A549 (cell line): ENCODE results near the gene CCDC40. TPM values are rescaled to one million over a fixed set of nuclear protein-coding genes. Genes with fewer than 3 reads are reported as not detected.

Source experiments
- ATAC-seq, 2 experiments: fragments of 200-7000 bp in 1 of 2; fragments of >200 bp in 1 of 2; cut with Nextera tagmentation in 1 of 2; cut with Tn5 transposase in 1 of 2; 3 replicates each; pipeline versions ENCODE4 v1.8.0 to v1.9.1; 2018 to 2020; ENCODE audit warnings: mild to moderate bottlenecking in 1 of 2, moderate library complexity in 1 of 2
- CTCF ChIA-PET: fragments of 300-600 bp; sonication (Branson Sonifier 250); formaldehyde crosslinking; extraction: SDS; loops from one replicate; lab custom pipeline; 2021; ENCODE audit warnings: antibody characterized with exemption, inconsistent platforms; lab: Yijun Ruan, JAX
- POLR2A ChIA-PET: fragments of 350-600 bp; formaldehyde crosslinking; extraction: SDS; loops from one replicate; lab custom pipeline; 2021; ENCODE audit warnings: antibody characterized with exemption, inconsistent platforms; lab: Yijun Ruan, JAX
- DNase-seq, 2 experiments: peaks; one replicate each; pipeline versions ENCODE4 v3.0.0 to v3.0.0-alpha.2; 2011 to 2016; ENCODE audit warnings: low read depth in 1 of 2, low spot score in 1 of 2
- FAIRE-seq: peaks from 2 replicates; lab custom pipeline; 2011; peaks lifted over from hg19 to GRCh38; lab: Jason Lieb, UNC
- H3K27ac ChIP-seq, 2 experiments: fragments of >200 bp; sonication (Bioruptor Twin); formaldehyde crosslinking; 3 replicates each; pipeline ENCODE4 v1.5.1; 2016 to 2017
- H3K4me1 ChIP-seq: fragments of >200 bp; sonication (Bioruptor Twin); formaldehyde crosslinking; 3 replicates; pipeline ENCODE4 v1.6.1; 2016
- H3K4me2 ChIP-seq: fragments of >200 bp; sonication (Bioruptor Twin); formaldehyde crosslinking; 3 replicates; pipeline ENCODE4 v1.6.1; 2016
- H3K4me3 ChIP-seq: fragments of >200 bp; sonication (Bioruptor Twin); formaldehyde crosslinking; 3 replicates; pipeline ENCODE4 v1.5.1; 2016
- H3K9me3 ChIP-seq: fragments of >200 bp; sonication (Bioruptor Twin); formaldehyde crosslinking; 3 replicates; pipeline ENCODE4 v1.6.1; 2016
- CEBPB ChIP-seq, 2 experiments: fragments of >200 bp in 1 of 2; sonication (Bioruptor Twin) in 1 of 2; formaldehyde crosslinking in 1 of 2; IDR thresholded peaks; 2 replicates each; pipeline ENCODE4 v1.6.1; 2012 to 2016
- EHF ChIP-seq: fragments of 250-450 bp; sonication (Bioruptor Pico); IDR thresholded peaks from 2 replicates; pipeline ENCODE4 v1.5.0; 2020; ENCODE audit warnings: mild to moderate bottlenecking
- ESRRA ChIP-seq: fragments of 150-350 bp; IDR thresholded peaks from 2 replicates; pipeline ENCODE4 v1.6.1; 2014; ENCODE audit warnings: mild to moderate bottlenecking, low read length, borderline replicate concordance
- FOSL2 ChIP-seq, 2 experiments: fragments of 450-650 bp in 1 of 2; fragments of >200 bp in 1 of 2; sonication (Bioruptor Twin) in 1 of 2; formaldehyde crosslinking; IDR thresholded peaks; 2 replicates each; pipeline versions ENCODE4 v1.5.0 to v1.6.1; 2016 to 2020; ENCODE audit warnings: mild to moderate bottlenecking in 1 of 2, moderate library complexity in 1 of 2
- HOXB5 ChIP-seq: fragments of 250-450 bp; sonication (Bioruptor Pico); IDR thresholded peaks from 2 replicates; pipeline ENCODE4 v1.5.0; 2020; ENCODE audit warnings: mild to moderate bottlenecking, moderate library complexity
- KDM1A ChIP-seq: fragments of 200-600 bp; sonication (generic); IDR thresholded peaks from 2 replicates; pipeline ENCODE4 v1.6.1; 2016; ENCODE audit warnings: low read depth, mild to moderate bottlenecking
- MYC ChIP-seq: IDR thresholded peaks from 2 replicates; pipeline ENCODE4 v1.6.1; 2012; ENCODE audit warnings: mild to moderate bottlenecking, inconsistent platforms, low read length, improper control_type of control experiment, borderline replicate concordance
- RCOR1 ChIP-seq: fragments of 150-350 bp; IDR thresholded peaks from 2 replicates; pipeline ENCODE4 v1.6.1; 2014; ENCODE audit warnings: antibody characterized with exemption, low read length, low read depth
- RFX5 ChIP-seq: fragments of 450-650 bp; IDR thresholded peaks from 2 replicates; pipeline ENCODE4 v1.7.1; 2014; ENCODE audit warnings: antibody characterized with exemption, mild to moderate bottlenecking, moderate library complexity
- RNF2 ChIP-seq: fragments of 200-600 bp; sonication (generic); IDR thresholded peaks from 2 replicates; pipeline ENCODE4 v1.6.1; 2016; ENCODE audit warnings: low read depth, mild to moderate bottlenecking, antibody characterized with exemption, moderate library complexity, borderline replicate concordance
- SREBF2 ChIP-seq: fragments of 450-650 bp; IDR thresholded peaks from 2 replicates; pipeline ENCODE4 v1.6.1; 2014; ENCODE audit warnings: mild to moderate bottlenecking, moderate library complexity
- TFCP2L1 ChIP-seq: fragments of 250-450 bp; sonication (Bioruptor Pico); IDR thresholded peaks from 2 replicates; pipeline ENCODE4 v1.5.0; 2021; ENCODE audit warnings: mild to moderate bottlenecking
- TP53 ChIP-seq: fragments of 250-450 bp; sonication (Bioruptor Pico); IDR thresholded peaks from 2 replicates; pipeline ENCODE4 v1.5.0; 2021; ENCODE audit warnings: mild to moderate bottlenecking, moderate library complexity
- ZNF302 ChIP-seq: fragments of 250-450 bp; sonication (Bioruptor Pico); IDR thresholded peaks from 2 replicates; pipeline ENCODE4 v1.9.0; 2021; ENCODE audit warnings: inconsistent platforms, mild to moderate bottlenecking, moderate library complexity
- ZSCAN20 ChIP-seq: fragments of 250-450 bp; sonication (Bioruptor Pico); IDR thresholded peaks from 2 replicates; pipeline ENCODE4 v1.8.0; 2022; ENCODE audit warnings: mild to moderate bottlenecking, moderate library complexity
- WGBS: methylation state at CpG from one replicate; pipeline ENCODE4 v1.1.6; 2017; ENCODE audit errors: missing lambda C conversion rate; 5-methylcytosine and 5-hydroxymethylcytosine counted together
- polyA plus RNA-seq, 4 experiments: library from polyadenylated mRNA; depleted of rRNA in 3 of 4; stranded (reverse); fragments of >200 nt; fragmentation: RNase III in 1 of 4; extraction: RNeasy Plus Mini Kit Qiagen cat#74134 plus additional on column Dnase treatment in 1 of 4; gene quantifications; 2 replicates in 3 of 4; 3 replicates in 1 of 4; pipeline ENCODE4 v1.2.3, GENCODE V29; 2011 to 2017
- TF ChIP-seq, protein P1 (sequence below): fragments of 150-350 bp; IDR thresholded peaks from 2 replicates; pipeline ENCODE4 v1.6.1; 2014; ENCODE audit warnings: low read depth, mild to moderate bottlenecking, low read length
- TF ChIP-seq, protein P2 (sequence below): IDR thresholded peaks from 2 replicates; pipeline ENCODE4 v1.6.1; 2012

Gene CCDC40
- polyA plus RNA-seq, 2 of the 4 experiments (the other 2 are of a cell fraction), result 5.9 to 11.3 TPM

GRCh38 chr17:80111702-80112470 is 75.4 kb downstream of the CCDC40 start:
- CTCF ChIA-PET, result interaction anchor here (0.8 to 11.7 kb wide), 5 partner anchors 8 to 84 kb away, joined by 3 to 99 read pairs (median 4); partner anchors contain the start of gene GAA
- no peak for TF ChIP-seq RNF2
- ATAC-seq (peak; percentile 63 to 71; a peak in 5 of 6 replicates), FAIRE-seq (no peak), DNase-seq (peak in 1 of 2 experiments; percentile 36)
- Histone ChIP-seq H3K4me3 (no peak overlapping the region), H3K9me3 (no peaks in the 10 kb centered on the region), H3K4me1 (no peaks in the 10 kb centered on the region), H3K27ac (no peak overlapping the region), H3K4me2 (no peak overlapping the region)
- 86% methylated on average over 25 of the region's 26 CpGs for WGBS
- POLR2A ChIA-PET, result interaction anchor here (1.3 kb wide), 1 partner anchor 10 kb away, joined by 6 read pairs; the partner anchor contains the start of gene GAA

DNA sequence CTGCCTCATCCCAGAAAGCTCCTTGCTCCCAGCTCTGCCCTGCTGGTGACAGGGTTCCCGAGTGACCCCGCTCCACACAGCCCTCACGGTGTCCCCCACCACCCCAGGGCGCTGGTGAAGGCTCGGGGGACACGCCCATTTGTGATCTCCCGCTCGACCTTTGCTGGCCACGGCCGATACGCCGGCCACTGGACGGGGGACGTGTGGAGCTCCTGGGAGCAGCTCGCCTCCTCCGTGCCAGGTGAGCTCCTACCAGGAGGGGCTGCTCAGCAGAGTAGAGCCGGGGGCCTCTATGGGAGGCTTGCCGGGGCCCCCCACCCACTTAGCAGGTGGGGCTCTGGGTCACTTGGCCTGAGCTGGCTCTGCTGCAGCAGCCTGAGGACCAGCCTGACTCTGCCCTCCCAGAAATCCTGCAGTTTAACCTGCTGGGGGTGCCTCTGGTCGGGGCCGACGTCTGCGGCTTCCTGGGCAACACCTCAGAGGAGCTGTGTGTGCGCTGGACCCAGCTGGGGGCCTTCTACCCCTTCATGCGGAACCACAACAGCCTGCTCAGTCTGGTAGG is 76.1 kb downstream of the CCDC40 start:
- 89% methylated on average over 13 of the region's 24 CpGs for WGBS
- H3K9me3 ChIP-seq, result no peaks in the 10 kb centered on the region
- DNase-seq (no peak), FAIRE-seq (no peak)
- H3K4me1 ChIP-seq, result no peaks in the 10 kb centered on the region
- ChIA-PET POLR2A (interaction anchor here (1.3 kb wide), 1 partner anchor 11 kb away, joined by 6 read pairs; the partner anchor contains the start of gene GAA), CTCF (interaction anchor here (0.8 to 11.7 kb wide), 6 partner anchors 8 to 83 kb away, joined by 3 to 99 read pairs (median 4); partner anchors contain the start of gene GAA)
- no peak overlapping the region for H3K4me3 ChIP-seq
- no peak overlapping the region for H3K27ac ChIP-seq
- no peak for TF ChIP-seq KDM1A
- TF ChIP-seq, protein P1, sequence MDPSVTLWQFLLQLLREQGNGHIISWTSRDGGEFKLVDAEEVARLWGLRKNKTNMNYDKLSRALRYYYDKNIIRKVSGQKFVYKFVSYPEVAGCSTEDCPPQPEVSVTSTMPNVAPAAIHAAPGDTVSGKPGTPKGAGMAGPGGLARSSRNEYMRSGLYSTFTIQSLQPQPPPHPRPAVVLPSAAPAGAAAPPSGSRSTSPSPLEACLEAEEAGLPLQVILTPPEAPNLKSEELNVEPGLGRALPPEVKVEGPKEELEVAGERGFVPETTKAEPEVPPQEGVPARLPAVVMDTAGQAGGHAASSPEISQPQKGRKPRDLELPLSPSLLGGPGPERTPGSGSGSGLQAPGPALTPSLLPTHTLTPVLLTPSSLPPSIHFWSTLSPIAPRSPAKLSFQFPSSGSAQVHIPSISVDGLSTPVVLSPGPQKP, result no peak
- TF ChIP-seq, protein P2, sequence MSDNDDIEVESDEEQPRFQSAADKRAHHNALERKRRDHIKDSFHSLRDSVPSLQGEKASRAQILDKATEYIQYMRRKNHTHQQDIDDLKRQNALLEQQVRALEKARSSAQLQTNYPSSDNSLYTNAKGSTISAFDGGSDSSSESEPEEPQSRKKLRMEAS, result no peak
- no peak for TF ChIP-seq TP53 (CRISPR knock-in tag)
- TF ChIP-seq FOSL2 (IDR thresholded peaks at IDR 0.05), result no peak
- TF ChIP-seq FOSL2 (CRISPR knock-in tag; IDR thresholded peaks at IDR 0.05), result no peak
- TF ChIP-seq RFX5, result no peak
- TF ChIP-seq HOXB5 (CRISPR knock-in tag), result no peak
- no peak for TF ChIP-seq MYC
- TF ChIP-seq SREBF2, result no peak
- TF ChIP-seq ZSCAN20 (CRISPR knock-in tag), result no peak
- TF ChIP-seq EHF (CRISPR knock-in tag), result no peak
- TF ChIP-seq, all 56 proteins: peak for 0
- H3K4me2 ChIP-seq, result no peak overlapping the region
- 0 out of 6 replicates have a peak, but pooled peaks of 1 of the 2 experiments have one; percentile 8 for ATAC-seq

- 98% methylated on average over 20 of the region's 20 CpGs for whole genome bisulfite sequencing
- TF ChIP-seq RCOR1 (no peak), CEBPB (IDR thresholded peaks at IDR 0.05) (no peak), TFCP2L1 (no peak), ESRRA (no peak), ZNF302 (no peak), EHF (CRISPR knock-in tag) (no peak)
- TF ChIP-seq, all 56 proteins: peak for 0
- no peak overlapping the region for H3K4me3 ChIP-seq
- no peaks in the 10 kb centered on the region for H3K9me3 ChIP-seq
- DNase-seq (no peak), FAIRE-seq (no peak), ATAC-seq (no peak)
- ChIA-PET CTCF (interaction anchor here (0.9 to 11.7 kb wide), 5 partner anchors 9 to 83 kb away, joined by 3 to 99 read pairs (median 4); partner anchors contain the start of gene GAA), POLR2A (interaction anchor here (1.3 to 1.5 kb wide), 2 partner anchors 12 kb away, joined by 5 to 6 read pairs; partner anchors contain the start of gene GAA)
- H3K4me1 ChIP-seq, result no peaks in the 10 kb centered on the region
- H3K4me2 ChIP-seq, result no peak overlapping the region
- H3K27ac ChIP-seq, result no peak overlapping the region
These were observed 76.6 kb downstream of the CCDC40 start for GRCh38 chr17:80113033-80113484.
